H1 (cell line): ENCODE results near the gene ZNF624. TPM values are rescaled to one million over a fixed set of nuclear protein-coding genes. Genes with fewer than 3 reads are reported as not detected.

ENCODE experiments used
- CTCF ChIA-PET: fragments of 300-600 bp; sonication (Branson Sonifier 250); formaldehyde crosslinking; loops from one replicate; lab custom pipeline; 2021; ENCODE audit not compliant: partially characterized antibody; lab: Charles Lee
- POLR2A ChIA-PET: fragments of 300-600 bp; sonication (Branson Sonifier 250); formaldehyde crosslinking; loops from one replicate; lab custom pipeline; 2021; ENCODE audit warnings: inconsistent platforms; ENCODE audit not compliant: partially characterized antibody; lab: Charles Lee
- DNase-seq, 2 experiments: peaks; one replicate each; pipeline versions ENCODE4 v3.0.0 to v3.0.0-alpha.2; 2010 to 2022; ENCODE audit warnings: low spot score in 2 of 2, low read depth in 1 of 2, mixed read lengths in 1 of 2
- FAIRE-seq: peaks from 2 replicates; lab custom pipeline; 2011; peaks lifted over from hg19 to GRCh38; lab: Jason Lieb, UNC
- H2AFZ ChIP-seq: 2 replicates; pipeline ENCODE4 v1.8.1; 2012; ENCODE audit warnings: low read length, inconsistent platforms
- H2AK5ac ChIP-seq: 2 replicates; pipeline ENCODE4 v1.6.1; 2013; ENCODE audit warnings: low read depth, low read length
- H2BK120ac ChIP-seq: replicated peaks from 2 replicates; pipeline ENCODE3; 2013; ENCODE audit warnings: low read depth, low read length, inconsistent platforms
- H2BK12ac ChIP-seq: 2 replicates; pipeline ENCODE4 v1.6.1; 2013; ENCODE audit warnings: low read depth, low read length
- H2BK15ac ChIP-seq: 2 replicates; pipeline ENCODE4 v1.6.1; 2013; ENCODE audit warnings: low read length
- H2BK20ac ChIP-seq: 2 replicates; pipeline ENCODE4 v1.6.1; 2013; ENCODE audit warnings: low read length
- H2BK5ac ChIP-seq: 2 replicates; pipeline ENCODE4 v1.6.1; 2013; ENCODE audit warnings: low read depth, low read length
- H3K14ac ChIP-seq: 2 replicates; pipeline ENCODE4 v1.6.1; 2013; ENCODE audit warnings: inconsistent platforms; ENCODE audit not compliant: insufficient read length
- H3K18ac ChIP-seq: 2 replicates; pipeline ENCODE4 v1.6.1; 2013; ENCODE audit warnings: low read length; ENCODE audit errors: extremely low read depth
- H3K23ac ChIP-seq: 2 replicates; pipeline ENCODE4 v1.6.1; 2013; ENCODE audit warnings: inconsistent platforms; ENCODE audit not compliant: insufficient read length
- H3K23me2 ChIP-seq: 2 replicates; pipeline ENCODE4 v1.6.1; 2013; ENCODE audit warnings: low read depth, low read length
- H3K27ac ChIP-seq: 2 replicates; pipeline ENCODE4 v1.6.1; 2011; ENCODE audit warnings: low read depth, low read length, inconsistent platforms
- H3K27me3 ChIP-seq, 4 experiments: replicated peaks in 1 of 4; 1 replicate in 1 of 4; 2 replicates in 3 of 4; pipeline versions ENCODE4 v1.6.1 to v1.8.1; 2011 to 2013; ENCODE audit warnings: low read length in 3 of 4, mild to moderate bottlenecking in 3 of 4, inconsistent platforms in 2 of 4, mixed read lengths in 2 of 4, moderate library complexity in 1 of 4; ENCODE audit not compliant: control insufficient read depth in 3 of 4, insufficient read depth in 3 of 4; ENCODE audit errors: extremely low read depth in 1 of 4
- H3K36me3 ChIP-seq, 4 experiments: 2 replicates each; pipeline versions ENCODE4 v1.6.1 to v1.8.1; 2011 to 2013; ENCODE audit warnings: mild to moderate bottlenecking in 4 of 4, low read length in 3 of 4, moderate library complexity in 2 of 4, control low read depth in 1 of 4, inconsistent platforms in 1 of 4; ENCODE audit not compliant: insufficient read depth in 4 of 4, control insufficient read depth in 2 of 4
- H3K4ac ChIP-seq: replicated peaks from 2 replicates; pipeline ENCODE3; 2013; ENCODE audit warnings: low read length, low read depth, mixed read lengths, inconsistent platforms; ENCODE audit not compliant: insufficient read length
- H3K4me1 ChIP-seq, 4 experiments: replicated peaks in 1 of 4; 1 replicate in 1 of 4; 2 replicates in 3 of 4; pipeline versions ENCODE4 v1.6.1 to v1.8.1; 2011 to 2013; ENCODE audit warnings: low read length in 3 of 4, inconsistent platforms in 2 of 4, mixed read lengths in 1 of 4; ENCODE audit not compliant: insufficient read depth in 4 of 4, control insufficient read depth in 3 of 4
- H3K4me2 ChIP-seq, 2 experiments: 2 replicates each; pipeline versions ENCODE4 v1.6.1 to v1.8.1; 2011 to 2013; ENCODE audit warnings: low read depth in 2 of 2, low read length in 2 of 2, control low read depth in 1 of 2, inconsistent platforms in 1 of 2, mild to moderate bottlenecking in 1 of 2; ENCODE audit not compliant: insufficient read depth in 1 of 2
- H3K4me3 ChIP-seq, 4 experiments: fragments of 200-600, 300-600 bp in 1 of 4; sonication (generic), shearing (Covaris generic), sonication (Bioruptor Twin) in 1 of 4; 2 replicates each; pipeline versions ENCODE4 v1.5.1 to v1.8.1; 2011 to 2016; ENCODE audit warnings: low read length in 4 of 4, low read depth in 3 of 4, control low read depth in 2 of 4, inconsistent platforms in 2 of 4, mild to moderate bottlenecking in 2 of 4, mixed read lengths in 1 of 4, moderate library complexity in 1 of 4; ENCODE audit not compliant: insufficient read depth in 2 of 4; ENCODE audit errors: extremely low read depth in 1 of 4
- H3K56ac ChIP-seq: replicated peaks from 2 replicates; pipeline ENCODE3; 2013; ENCODE audit warnings: low read depth, mild to moderate bottlenecking, mixed read lengths, low read length, inconsistent platforms; ENCODE audit not compliant: insufficient read length
- H3K79me1 ChIP-seq: 2 replicates; pipeline ENCODE4 v1.6.1; 2013; ENCODE audit warnings: low read depth, low read length, control low read depth
- H3K79me2 ChIP-seq, 2 experiments: 2 replicates each; pipeline versions ENCODE4 v1.6.1 to v1.8.1; 2012 to 2013; ENCODE audit warnings: low read length in 2 of 2, mild to moderate bottlenecking in 2 of 2, inconsistent platforms in 1 of 2; ENCODE audit not compliant: insufficient read depth in 2 of 2, control insufficient read depth in 1 of 2
- H3K9ac ChIP-seq, 4 experiments: replicated peaks in 1 of 4; 1 replicate in 1 of 4; 2 replicates in 3 of 4; pipeline versions ENCODE4 v1.6.1 to v1.8.1; 2011 to 2013; ENCODE audit warnings: low read depth in 3 of 4, low read length in 3 of 4, control low read depth in 2 of 4, mild to moderate bottlenecking in 2 of 4, moderate library complexity in 2 of 4, inconsistent platforms in 1 of 4; ENCODE audit errors: extremely low read depth in 1 of 4
- H3K9me3 ChIP-seq, 2 experiments: 2 replicates each; pipeline versions ENCODE4 v1.6.1 to v1.8.1; 2012 to 2013; ENCODE audit warnings: mild to moderate bottlenecking in 2 of 2, moderate library complexity in 2 of 2, control low read depth in 1 of 2, inconsistent platforms in 1 of 2, low read depth in 1 of 2, low read length in 1 of 2, mixed read lengths in 1 of 2; ENCODE audit not compliant: insufficient read depth in 2 of 2
- H4K20me1 ChIP-seq, 2 experiments: replicated peaks in 1 of 2; 2 replicates each; pipeline versions ENCODE3 to v1.8.1; 2011 to 2013; ENCODE audit warnings: inconsistent platforms in 2 of 2, low read length in 2 of 2, mild to moderate bottlenecking in 1 of 2; ENCODE audit not compliant: insufficient read depth in 2 of 2, control insufficient read depth in 1 of 2
- H4K5ac ChIP-seq: 2 replicates; pipeline ENCODE4 v1.6.1; 2013; ENCODE audit warnings: low read length, low read depth, mixed read lengths, inconsistent platforms; ENCODE audit not compliant: insufficient read length
- H4K8ac ChIP-seq: 2 replicates; pipeline ENCODE4 v1.8.0; 2013; ENCODE audit warnings: mild to moderate bottlenecking, moderate library complexity, low read length, inconsistent platforms; ENCODE audit not compliant: insufficient read depth; ENCODE audit errors: extremely low read depth
- H4K91ac ChIP-seq: replicated peaks from 2 replicates; pipeline ENCODE3; 2013; ENCODE audit warnings: low read length, mixed read lengths, inconsistent platforms; ENCODE audit not compliant: insufficient read length
- CEBPB ChIP-seq: IDR thresholded peaks from 2 replicates; pipeline ENCODE4 v1.6.1; 2012; ENCODE audit warnings: low read depth, low read length
- E2F6 ChIP-seq: IDR thresholded peaks from 2 replicates; pipeline ENCODE4 v1.6.1; 2012; ENCODE audit warnings: inconsistent platforms
- EGR1 ChIP-seq: IDR thresholded peaks from 2 replicates; pipeline ENCODE4 v1.6.1; 2011; ENCODE audit warnings: low read depth, low read length, borderline replicate concordance
- FOSL1 ChIP-seq: IDR thresholded peaks from 2 replicates; pipeline ENCODE4 v1.6.1; 2011; ENCODE audit warnings: mild to moderate bottlenecking, low read depth, low read length, moderate library complexity; ENCODE audit not compliant: insufficient read depth
- JUND ChIP-seq: IDR thresholded peaks from 2 replicates; pipeline ENCODE4 v1.6.1; 2011; ENCODE audit warnings: mild to moderate bottlenecking, improper control_type of control experiment, low read length
- RXRA ChIP-seq: IDR thresholded peaks from 2 replicates; pipeline ENCODE4 v1.6.1; 2011; ENCODE audit warnings: low read depth, mild to moderate bottlenecking, low read length, moderate library complexity; ENCODE audit not compliant: insufficient read depth
- USF2 ChIP-seq: IDR thresholded peaks from 2 replicates; pipeline ENCODE4 v1.6.1; 2011; ENCODE audit warnings: low read length, improper control_type of control experiment
- polyA plus RNA-seq, 7 experiments: library from polyadenylated mRNA; depleted of rRNA in 3 of 7; stranded (reverse) in 5 of 7; unstranded in 2 of 7; fragments of >200 nt in 5 of 7; fragments of 200-250 nt in 2 of 7; gene quantifications; 1 replicate in 5 of 7; 2 replicates in 1 of 7; 4 replicates in 1 of 7; pipeline versions ENCODE4 v1.2.1 to v1.2.3, GENCODE V29; 2011 to 2013; ENCODE audit warnings: missing spikeins in 2 of 7, mixed read lengths in 2 of 7
- total RNA-seq: library from RNA; stranded (reverse); fragmentation: NEBNext Ultra II Directional; extraction: Animal tissue kit (Norgen Biotek cat#: 25700); gene quantifications from 2 replicates; pipeline ENCODE4 v1.2.1, GENCODE V29; 2021

ZNF624 gene
- total and polyA plus RNA-seq, 2 of the 8 experiments (the other 6 are each of a cell fraction or from before 2014, with no cell fraction given), result 0.39 to 2.5 TPM

GRCh38 chr17:16661217-16661616, 7.6 kb upstream of the ZNF624 start:
- Histone ChIP-seq H3K23me2 (no peaks in the 10 kb centered on the region), H3K23ac (no peak overlapping the region), H4K5ac (no peak overlapping the region), H3K79me1 (no peaks in the 10 kb centered on the region; the same call in 1 of the 2 replicates), H3K4me1 (no peaks in the 10 kb centered on the region; a peak in 1 of 7 replicates), H3K27me3 (no peaks in the 10 kb centered on the region), H3K9ac (no peak overlapping the region), H3K4me2 (no peak overlapping the region), H3K56ac (no peak overlapping the region), H3K4ac (no peak overlapping the region), H3K36me3 (no peaks in the 10 kb centered on the region), H3K18ac (no peak overlapping the region), H3K14ac (no peak overlapping the region), H4K91ac (no peak overlapping the region), H2BK120ac (no peak overlapping the region), H2BK5ac (no peak overlapping the region), H2AFZ (no peak overlapping the region), H2AK5ac (no peak overlapping the region), H3K4me3 (no peak overlapping the region), H4K20me1 (no peaks in the 10 kb centered on the region), H2BK12ac (no peak overlapping the region), H3K9me3 (no peaks in the 10 kb centered on the region), H4K8ac (no peak overlapping the region), H2BK20ac (no peak overlapping the region), H3K79me2 (no peaks in the 10 kb centered on the region), H3K27ac (no peak overlapping the region), H2BK15ac (no peak overlapping the region)
- FAIRE-seq (no peak), DNase-seq (no peak)
- ChIA-PET CTCF (no interaction called here), POLR2A (no interaction called here)
- TF ChIP-seq JUND (no peak), CEBPB (no peak), USF2 (no peak), EGR1 (no peak), FOSL1 (no peak), RXRA (no peak), E2F6 (no peak)
